GM12874 (cell line): ENCODE measurements around the gene MMD.

Source experiments
- CTCF ChIP-seq: IDR thresholded peaks from 2 replicates; pipeline ENCODE4 v1.5.1; 2011; ENCODE audit warnings: low read depth, mild to moderate bottlenecking, control low read depth, low read length, moderate library complexity; ENCODE audit not compliant: insufficient read depth

The MMD gene

GRCh38 chr17:55391764-55392467, 29.7 kb downstream of the MMD start:
- no peak for TF ChIP-seq CTCF

GRCh38 chr17:55391244-55391757, 30.3 kb downstream of the MMD start:
- TF ChIP-seq CTCF: no peak

- TF ChIP-seq CTCF: no peak
Observed at GRCh38 chr17:55390364-55390977, 31.2 kb downstream of the MMD start.

GRCh38 chr17:55388842-55389241, 32.8 kb downstream of the MMD start:
- TF ChIP-seq CTCF: no peak

- TF ChIP-seq CTCF: no peak
Observed at GRCh38 chr17:55386796-55387332, 34.8 kb downstream of the MMD start.

- no peak for TF ChIP-seq CTCF
Observed at GRCh38 chr17:55384643-55385232, 36.9 kb downstream of the MMD start.
